GM19025 (cell line): ENCODE data around the gene DDX3Y.
A peak's percentile ranks its signal among the peaks of the same experiment; 100 is the strongest.

ENCODE experiments used
- ATAC-seq: cut with Tn5 transposase; IDR thresholded peaks from one replicate; pipeline ENCODE4 v1.9.1; 2021; ENCODE audit warnings: mild to moderate bottlenecking, low read depth, moderate library complexity; ENCODE audit not compliant: unreplicated experiment

DDX3Y gene

DNA sequence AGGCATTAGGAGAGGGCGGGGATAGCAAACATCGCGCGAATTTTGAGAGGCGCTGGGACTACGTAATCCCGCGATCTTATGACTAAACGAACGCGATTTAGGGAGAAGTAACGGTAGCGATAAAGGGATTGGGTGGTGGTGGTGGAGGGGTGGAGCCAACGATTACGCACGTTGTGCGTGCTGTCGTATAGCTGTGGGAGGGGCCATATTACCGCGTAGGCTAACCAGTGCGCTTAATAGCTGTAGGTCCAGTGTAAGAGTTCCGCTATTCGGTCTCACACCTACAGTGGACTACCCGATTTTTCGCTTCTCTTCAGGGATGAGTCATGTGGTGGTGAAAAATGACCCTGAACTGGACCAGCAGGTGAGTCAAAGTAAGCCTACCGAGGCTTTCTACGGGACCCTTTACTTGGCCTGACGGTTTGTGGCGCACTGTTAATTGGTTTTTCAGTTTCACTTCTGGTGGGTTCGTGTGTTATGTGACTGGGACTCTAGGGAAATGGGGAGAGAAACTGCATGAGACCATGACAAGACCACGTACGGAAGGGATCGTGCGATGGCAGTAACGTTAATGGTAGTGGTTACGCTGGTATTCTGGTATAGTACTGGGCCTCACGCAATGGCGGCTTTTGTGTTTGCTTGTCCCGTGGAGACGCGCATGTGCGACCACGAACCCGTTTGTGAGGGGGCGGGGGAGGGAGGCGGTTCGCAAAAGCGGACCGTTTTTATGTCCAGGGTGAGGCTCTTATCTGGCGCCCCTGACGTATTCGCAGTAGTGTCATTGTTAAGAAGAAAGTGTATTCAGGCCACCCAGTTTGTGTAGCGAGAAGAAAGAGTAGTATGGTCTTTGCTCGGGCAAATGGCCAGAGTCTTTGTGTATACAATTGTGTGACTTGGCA lies at the start of gene DDX3Y:
DDX3Y (plus strand) TSS at position 251 of the 899 bp plus-strand sequence; CDS start at position 320, 69 bp downstream.
- ATAC-seq, result peak; percentile 87

DNA sequence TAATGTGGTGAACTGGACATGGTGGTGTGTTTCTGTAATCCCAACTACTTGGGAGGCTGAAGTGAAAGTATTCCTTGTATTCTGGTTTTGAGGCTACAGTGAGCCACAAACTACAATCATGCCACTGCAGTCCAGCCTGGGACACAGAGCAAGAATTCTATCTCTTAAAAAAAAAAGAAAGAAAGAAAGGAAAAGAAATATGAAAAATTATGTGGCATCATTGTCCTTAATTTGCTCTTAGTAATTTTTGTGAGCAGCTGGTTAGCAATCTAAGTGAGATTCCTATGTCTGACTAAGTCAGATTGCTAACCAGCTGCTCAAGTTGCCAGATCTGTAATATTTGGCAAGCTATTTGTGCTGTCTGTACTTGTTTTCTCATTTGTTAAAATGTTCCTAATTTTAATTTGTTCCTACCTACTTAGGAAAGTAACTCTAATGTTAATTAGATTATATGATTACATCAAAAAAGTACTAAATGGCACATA lies 48.8 kb upstream of the DDX3Y start:
- ATAC-seq, result no peak

GRCh38 chrY:12867960-12868359 lies 36.7 kb upstream of the DDX3Y start:
- ATAC-seq, result no peak

GRCh38 chrY:12896973-12897372 lies 7.7 kb upstream of the DDX3Y start:
- no peak for ATAC-seq

DNA sequence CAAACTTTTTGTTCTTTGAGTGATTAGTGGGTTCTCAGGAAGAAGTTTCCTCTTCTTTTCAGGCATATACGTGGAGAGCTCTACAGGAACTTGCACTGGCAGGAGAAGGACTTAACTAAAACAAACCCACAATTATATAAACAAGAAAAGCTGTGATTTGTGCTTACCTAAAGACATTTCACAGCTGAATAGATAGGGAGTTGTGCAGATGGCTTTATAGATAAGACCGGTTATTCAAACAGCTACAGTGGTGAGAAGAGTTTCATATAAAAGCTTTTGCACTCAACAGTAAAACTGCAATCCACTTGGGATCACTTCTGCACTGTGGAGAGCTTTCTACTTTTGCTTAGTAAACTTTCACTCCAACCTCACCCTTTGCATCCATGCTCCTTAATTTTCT lies 6.1 kb upstream of the DDX3Y start:
- no peak for ATAC-seq

DNA sequence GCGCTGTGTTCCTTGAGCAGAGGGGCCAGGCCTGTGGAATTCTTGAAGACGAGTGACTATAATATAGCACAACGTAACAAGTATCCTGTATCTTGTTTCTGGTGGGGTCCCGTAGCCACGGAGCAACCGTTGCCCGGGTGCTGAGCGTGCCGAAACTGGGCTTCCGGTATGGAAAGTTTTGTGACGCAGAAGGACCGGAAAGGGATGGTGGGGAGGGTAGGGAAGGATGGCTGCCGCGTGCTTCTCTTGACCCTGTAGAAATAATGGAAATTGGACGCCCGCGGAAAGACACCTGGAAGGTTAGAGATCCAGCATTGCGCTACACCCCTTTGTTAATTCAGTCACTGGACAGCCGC lies 827 bp downstream of the DDX3Y start:
- no peak for ATAC-seq

GRCh38 chrY:12905895-12906294 lies 1.2 kb downstream of the DDX3Y start:
- no peak for ATAC-seq

- ATAC-seq, result no peak
Measured at GRCh38 chrY:12913541-12913940, 8.9 kb downstream of the DDX3Y start.

- no peak for ATAC-seq
Measured at GRCh38 chrY:12928043-12928442, 23.4 kb downstream of the DDX3Y start.

DNA sequence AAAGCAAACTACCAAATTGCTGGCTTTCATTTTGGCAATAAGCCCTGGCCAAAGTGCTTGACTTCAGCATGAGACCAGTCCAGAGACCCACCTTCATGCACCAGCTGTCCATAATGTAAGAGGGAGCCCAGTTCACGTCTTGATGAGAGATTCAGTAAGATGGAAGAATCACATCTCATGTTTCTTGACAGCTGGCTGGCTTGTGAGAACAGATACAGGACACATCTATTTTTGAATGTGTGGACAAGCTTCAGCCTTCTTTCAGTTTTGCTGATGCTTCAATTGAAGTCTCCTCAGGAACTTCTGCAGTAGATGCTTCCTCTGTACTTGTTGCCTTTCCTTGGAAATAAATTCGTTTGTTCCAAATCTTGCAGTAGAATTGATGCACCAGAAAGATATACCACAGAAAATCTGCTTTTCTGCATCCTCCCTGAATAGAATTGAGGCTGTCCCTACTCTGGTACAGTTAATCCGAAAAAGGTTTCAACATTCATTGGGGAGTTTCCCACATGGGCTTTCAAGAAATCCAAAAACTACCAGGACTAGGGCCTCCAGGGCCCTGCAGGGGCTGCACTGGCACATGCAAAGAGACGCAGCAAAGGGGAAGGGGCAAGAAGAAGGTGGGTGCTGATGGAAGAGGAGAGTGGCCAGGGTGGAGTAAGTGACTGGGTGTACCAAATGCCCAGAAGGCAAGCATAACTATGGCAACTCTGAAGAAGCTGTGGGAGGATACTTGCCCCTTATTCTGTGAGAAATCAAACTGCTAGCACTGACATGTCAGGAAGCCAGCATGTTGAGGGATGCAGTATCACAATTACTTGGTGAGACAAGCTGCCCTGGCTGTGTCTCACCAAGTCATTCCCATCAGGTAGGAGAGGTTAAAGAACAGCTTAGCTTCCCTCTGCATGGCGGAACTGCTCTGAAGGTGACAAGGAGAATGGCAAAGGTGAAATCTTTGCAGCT lies 37.3 kb downstream of the DDX3Y start:
- ATAC-seq, result peak; percentile 60
